WTC11 (cell line): ENCODE measurements around the gene ZC2HC1B. TPM values are rescaled to one million over a fixed set of nuclear protein-coding genes. Genes with fewer than 3 reads are reported as not detected.

ENCODE experiments used
- ATF1 ChIP-seq: sonication (generic); formaldehyde crosslinking; IDR thresholded peaks from 2 replicates; pipeline ENCODE4 v1.8.1; 2023; ENCODE audit warnings: mild to moderate bottlenecking, moderate library complexity, missing genetic modification reagents
- CREM ChIP-seq: sonication (generic); formaldehyde crosslinking; IDR thresholded peaks from 2 replicates; pipeline ENCODE4 v1.8.1; 2022; ENCODE audit warnings: mild to moderate bottlenecking, missing genetic modification reagents, moderate library complexity
- HMGA2 ChIP-seq: fragments of 250-450 bp; sonication (Bioruptor Pico); IDR thresholded peaks from 2 replicates; pipeline ENCODE4 v1.4.0; 2021; ENCODE audit warnings: mild to moderate bottlenecking, moderate library complexity
- JUN ChIP-seq: sonication (generic); formaldehyde crosslinking; IDR thresholded peaks from 2 replicates; pipeline ENCODE4 v1.8.0; 2023; ENCODE audit warnings: mild to moderate bottlenecking, missing genetic modification reagents
- KAT7 ChIP-seq: sonication (generic); formaldehyde crosslinking; IDR thresholded peaks from 2 replicates; pipeline ENCODE4 v1.8.1; 2023; ENCODE audit warnings: missing genetic modification reagents, mild to moderate bottlenecking, borderline replicate concordance
- NFE2L1 ChIP-seq: sonication (generic); formaldehyde crosslinking; IDR thresholded peaks from 2 replicates; pipeline ENCODE4 v1.8.1; 2023; ENCODE audit warnings: missing genetic modification reagents
- NR1H2 ChIP-seq: sonication (generic); formaldehyde crosslinking; IDR thresholded peaks from 2 replicates; pipeline ENCODE4 v1.9.0; 2021; ENCODE audit warnings: mild to moderate bottlenecking, moderate library complexity, missing genetic modification reagents
- OVOL2 ChIP-seq: fragments of 250-450 bp; sonication (Bioruptor Pico); IDR thresholded peaks from 2 replicates; pipeline ENCODE4 v1.9.0; 2021; ENCODE audit warnings: mild to moderate bottlenecking, borderline replicate concordance
- SP1 ChIP-seq: sonication (generic); formaldehyde crosslinking; conservative IDR thresholded peaks from 2 replicates; pipeline ENCODE4 v1.8.1; 2022; ENCODE audit warnings: missing genetic modification reagents
- TEAD1 ChIP-seq: sonication (generic); formaldehyde crosslinking; IDR thresholded peaks from 2 replicates; pipeline ENCODE4 v1.8.0; 2022; ENCODE audit warnings: mild to moderate bottlenecking, missing genetic modification reagents
- TP53 ChIP-seq: sonication (generic); formaldehyde crosslinking; IDR thresholded peaks from 2 replicates; pipeline ENCODE4 v1.8.1; 2023; ENCODE audit warnings: mild to moderate bottlenecking, missing genetic modification reagents
- ZNF219 ChIP-seq: sonication (generic); formaldehyde crosslinking; IDR thresholded peaks from 2 replicates; pipeline ENCODE4 v1.8.0; 2023; ENCODE audit warnings: missing genetic modification reagents, mild to moderate bottlenecking, borderline replicate concordance
- ZNF232 ChIP-seq: sonication (generic); formaldehyde crosslinking; IDR thresholded peaks from 2 replicates; pipeline ENCODE4 v1.8.0; 2022; ENCODE audit warnings: mild to moderate bottlenecking, missing genetic modification reagents
- ZNF671 ChIP-seq: fragments of 250-450 bp; sonication (Bioruptor Pico); IDR thresholded peaks from 2 replicates; pipeline ENCODE4 v1.8.0; 2021; ENCODE audit warnings: mild to moderate bottlenecking
- total RNA-seq: library from RNA; stranded (reverse); gene quantifications from 3 replicates; pipeline ENCODE4 v1.2.3, GENCODE V29; 2021
- TF ChIP-seq, protein P1 (sequence below): sonication (generic); formaldehyde crosslinking; IDR thresholded peaks from 2 replicates; pipeline ENCODE4 v1.8.0; 2023; ENCODE audit warnings: missing genetic modification reagents
- TF ChIP-seq, protein P2 (sequence below): sonication (generic); formaldehyde crosslinking; IDR thresholded peaks from 2 replicates; pipeline ENCODE4 v1.8.1; 2022; ENCODE audit warnings: mild to moderate bottlenecking, missing genetic modification reagents, moderate library complexity, borderline replicate concordance
- TF ChIP-seq, protein P3 (sequence below): sonication (generic); formaldehyde crosslinking; IDR thresholded peaks from 2 replicates; pipeline ENCODE4 v1.8.1; 2023; ENCODE audit warnings: mild to moderate bottlenecking, missing genetic modification reagents, moderate library complexity
- TF ChIP-seq, protein P4 (sequence below): sonication (generic); formaldehyde crosslinking; IDR thresholded peaks from 2 replicates; pipeline ENCODE4 v1.8.0; 2023; ENCODE audit warnings: missing genetic modification reagents, mild to moderate bottlenecking, borderline replicate concordance
- TF ChIP-seq, protein P5 (sequence below): fragments of 200-600 bp; IDR thresholded peaks from 2 replicates; pipeline ENCODE4 v1.8.0; 2022; ENCODE audit warnings: antibody characterized with exemption
- TF ChIP-seq, protein P6 (sequence below): sonication (generic); formaldehyde crosslinking; IDR thresholded peaks from 2 replicates; pipeline ENCODE4 v1.8.0; 2022; ENCODE audit warnings: mild to moderate bottlenecking, missing genetic modification reagents
- TF ChIP-seq, protein P7 (sequence below): fragments of 250-450 bp; sonication (Bioruptor Pico); IDR thresholded peaks from 2 replicates; pipeline ENCODE4 v1.9.0; 2021; ENCODE audit warnings: moderate library complexity, mild to moderate bottlenecking, inconsistent platforms, borderline replicate concordance
- TF ChIP-seq, protein P8 (sequence below): fragments of 250-450 bp; sonication (Bioruptor Pico); conservative IDR thresholded peaks from 2 replicates; pipeline ENCODE4 v1.9.0; 2021; ENCODE audit warnings: mild to moderate bottlenecking

The ZC2HC1B gene
- total RNA-seq, 1 experiment from 2014 or later: not detected

DNA sequence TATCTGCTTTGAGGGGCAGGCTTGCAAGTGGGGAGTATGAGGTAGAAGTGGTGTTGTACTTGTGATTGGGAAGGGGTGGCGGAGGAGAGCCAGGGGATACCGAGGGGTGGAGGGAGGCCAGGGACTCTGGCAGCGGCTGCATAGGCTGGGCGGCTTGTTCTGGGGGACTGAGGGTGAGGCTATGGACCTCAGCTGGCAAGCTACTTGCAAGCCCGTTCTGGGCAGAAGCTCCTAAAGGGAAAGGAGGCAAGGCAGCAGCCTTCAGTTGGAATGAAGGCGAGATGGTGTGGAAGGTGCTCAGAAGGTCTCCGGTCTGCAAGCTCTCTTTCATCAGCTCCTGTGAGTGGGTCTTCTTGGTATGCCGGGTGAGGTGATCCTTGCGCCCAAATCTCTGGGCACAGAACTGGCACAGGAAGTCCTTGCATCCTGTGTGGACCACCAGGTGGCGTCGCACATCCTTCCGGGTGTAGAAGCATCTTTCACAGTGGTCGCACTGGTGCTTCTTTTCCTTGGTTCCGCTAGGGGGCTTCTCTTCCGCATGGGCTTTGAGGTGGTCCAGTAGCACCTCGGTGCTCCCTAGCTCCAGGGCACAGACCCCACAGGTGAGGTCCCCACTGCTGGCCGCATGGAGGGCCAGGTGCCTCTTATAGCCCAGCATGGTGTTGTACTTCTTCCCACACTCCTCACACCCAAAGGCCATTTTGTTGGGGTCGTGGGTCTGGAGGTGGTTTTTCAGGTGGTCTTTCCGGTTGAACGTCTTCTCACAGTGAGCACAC, 77.8 kb downstream of the ZC2HC1B start (continued):
- TF ChIP-seq, protein P1, sequence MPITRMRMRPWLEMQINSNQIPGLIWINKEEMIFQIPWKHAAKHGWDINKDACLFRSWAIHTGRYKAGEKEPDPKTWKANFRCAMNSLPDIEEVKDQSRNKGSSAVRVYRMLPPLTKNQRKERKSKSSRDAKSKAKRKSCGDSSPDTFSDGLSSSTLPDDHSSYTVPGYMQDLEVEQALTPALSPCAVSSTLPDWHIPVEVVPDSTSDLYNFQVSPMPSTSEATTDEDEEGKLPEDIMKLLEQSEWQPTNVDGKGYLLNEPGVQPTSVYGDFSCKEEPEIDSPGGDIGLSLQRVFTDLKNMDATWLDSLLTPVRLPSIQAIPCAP (CRISPR knock-in tag): no peak
- TF ChIP-seq NR1H2 (CRISPR knock-in tag): no peak
- TF ChIP-seq, protein P2, sequence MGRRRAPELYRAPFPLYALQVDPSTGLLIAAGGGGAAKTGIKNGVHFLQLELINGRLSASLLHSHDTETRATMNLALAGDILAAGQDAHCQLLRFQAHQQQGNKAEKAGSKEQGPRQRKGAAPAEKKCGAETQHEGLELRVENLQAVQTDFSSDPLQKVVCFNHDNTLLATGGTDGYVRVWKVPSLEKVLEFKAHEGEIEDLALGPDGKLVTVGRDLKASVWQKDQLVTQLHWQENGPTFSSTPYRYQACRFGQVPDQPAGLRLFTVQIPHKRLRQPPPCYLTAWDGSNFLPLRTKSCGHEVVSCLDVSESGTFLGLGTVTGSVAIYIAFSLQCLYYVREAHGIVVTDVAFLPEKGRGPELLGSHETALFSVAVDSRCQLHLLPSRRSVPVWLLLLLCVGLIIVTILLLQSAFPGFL (CRISPR knock-in tag): no peak
- TF ChIP-seq ZNF671 (CRISPR knock-in tag): no peak
- no peak for TF ChIP-seq SP1 (CRISPR knock-in tag)
- no peak for TF ChIP-seq CREM (CRISPR knock-in tag)
- TF ChIP-seq, protein P3, sequence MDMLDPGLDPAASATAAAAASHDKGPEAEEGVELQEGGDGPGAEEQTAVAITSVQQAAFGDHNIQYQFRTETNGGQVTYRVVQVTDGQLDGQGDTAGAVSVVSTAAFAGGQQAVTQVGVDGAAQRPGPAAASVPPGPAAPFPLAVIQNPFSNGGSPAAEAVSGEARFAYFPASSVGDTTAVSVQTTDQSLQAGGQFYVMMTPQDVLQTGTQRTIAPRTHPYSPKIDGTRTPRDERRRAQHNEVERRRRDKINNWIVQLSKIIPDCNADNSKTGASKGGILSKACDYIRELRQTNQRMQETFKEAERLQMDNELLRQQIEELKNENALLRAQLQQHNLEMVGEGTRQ: no peak
- TF ChIP-seq ZNF219: no peak
- no peak for TF ChIP-seq OVOL2
- TF ChIP-seq KAT7 (CRISPR knock-in tag): no peak
- TF ChIP-seq TP53 (CRISPR knock-in tag): no peak
- TF ChIP-seq ATF1 (CRISPR knock-in tag): no peak
- no peak for TF ChIP-seq JUN (CRISPR knock-in tag)
- TF ChIP-seq, protein P4, sequence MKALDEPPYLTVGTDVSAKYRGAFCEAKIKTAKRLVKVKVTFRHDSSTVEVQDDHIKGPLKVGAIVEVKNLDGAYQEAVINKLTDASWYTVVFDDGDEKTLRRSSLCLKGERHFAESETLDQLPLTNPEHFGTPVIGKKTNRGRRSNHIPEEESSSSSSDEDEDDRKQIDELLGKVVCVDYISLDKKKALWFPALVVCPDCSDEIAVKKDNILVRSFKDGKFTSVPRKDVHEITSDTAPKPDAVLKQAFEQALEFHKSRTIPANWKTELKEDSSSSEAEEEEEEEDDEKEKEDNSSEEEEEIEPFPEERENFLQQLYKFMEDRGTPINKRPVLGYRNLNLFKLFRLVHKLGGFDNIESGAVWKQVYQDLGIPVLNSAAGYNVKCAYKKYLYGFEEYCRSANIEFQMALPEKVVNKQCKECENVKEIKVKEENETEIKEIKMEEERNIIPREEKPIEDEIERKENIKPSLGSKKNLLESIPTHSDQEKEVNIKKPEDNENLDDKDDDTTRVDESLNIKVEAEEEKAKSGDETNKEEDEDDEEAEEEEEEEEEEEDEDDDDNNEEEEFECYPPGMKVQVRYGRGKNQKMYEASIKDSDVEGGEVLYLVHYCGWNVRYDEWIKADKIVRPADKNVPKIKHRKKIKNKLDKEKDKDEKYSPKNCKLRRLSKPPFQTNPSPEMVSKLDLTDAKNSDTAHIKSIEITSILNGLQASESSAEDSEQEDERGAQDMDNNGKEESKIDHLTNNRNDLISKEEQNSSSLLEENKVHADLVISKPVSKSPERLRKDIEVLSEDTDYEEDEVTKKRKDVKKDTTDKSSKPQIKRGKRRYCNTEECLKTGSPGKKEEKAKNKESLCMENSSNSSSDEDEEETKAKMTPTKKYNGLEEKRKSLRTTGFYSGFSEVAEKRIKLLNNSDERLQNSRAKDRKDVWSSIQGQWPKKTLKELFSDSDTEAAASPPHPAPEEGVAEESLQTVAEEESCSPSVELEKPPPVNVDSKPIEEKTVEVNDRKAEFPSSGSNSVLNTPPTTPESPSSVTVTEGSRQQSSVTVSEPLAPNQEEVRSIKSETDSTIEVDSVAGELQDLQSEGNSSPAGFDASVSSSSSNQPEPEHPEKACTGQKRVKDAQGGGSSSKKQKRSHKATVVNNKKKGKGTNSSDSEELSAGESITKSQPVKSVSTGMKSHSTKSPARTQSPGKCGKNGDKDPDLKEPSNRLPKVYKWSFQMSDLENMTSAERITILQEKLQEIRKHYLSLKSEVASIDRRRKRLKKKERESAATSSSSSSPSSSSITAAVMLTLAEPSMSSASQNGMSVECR (CRISPR knock-in tag): no peak
- TF ChIP-seq TEAD1: no peak
- TF ChIP-seq, protein P5, sequence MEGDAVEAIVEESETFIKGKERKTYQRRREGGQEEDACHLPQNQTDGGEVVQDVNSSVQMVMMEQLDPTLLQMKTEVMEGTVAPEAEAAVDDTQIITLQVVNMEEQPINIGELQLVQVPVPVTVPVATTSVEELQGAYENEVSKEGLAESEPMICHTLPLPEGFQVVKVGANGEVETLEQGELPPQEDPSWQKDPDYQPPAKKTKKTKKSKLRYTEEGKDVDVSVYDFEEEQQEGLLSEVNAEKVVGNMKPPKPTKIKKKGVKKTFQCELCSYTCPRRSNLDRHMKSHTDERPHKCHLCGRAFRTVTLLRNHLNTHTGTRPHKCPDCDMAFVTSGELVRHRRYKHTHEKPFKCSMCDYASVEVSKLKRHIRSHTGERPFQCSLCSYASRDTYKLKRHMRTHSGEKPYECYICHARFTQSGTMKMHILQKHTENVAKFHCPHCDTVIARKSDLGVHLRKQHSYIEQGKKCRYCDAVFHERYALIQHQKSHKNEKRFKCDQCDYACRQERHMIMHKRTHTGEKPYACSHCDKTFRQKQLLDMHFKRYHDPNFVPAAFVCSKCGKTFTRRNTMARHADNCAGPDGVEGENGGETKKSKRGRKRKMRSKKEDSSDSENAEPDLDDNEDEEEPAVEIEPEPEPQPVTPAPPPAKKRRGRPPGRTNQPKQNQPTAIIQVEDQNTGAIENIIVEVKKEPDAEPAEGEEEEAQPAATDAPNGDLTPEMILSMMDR: peak; percentile 92
- TF ChIP-seq NFE2L1 (CRISPR knock-in tag): no peak
- TF ChIP-seq, protein P6, sequence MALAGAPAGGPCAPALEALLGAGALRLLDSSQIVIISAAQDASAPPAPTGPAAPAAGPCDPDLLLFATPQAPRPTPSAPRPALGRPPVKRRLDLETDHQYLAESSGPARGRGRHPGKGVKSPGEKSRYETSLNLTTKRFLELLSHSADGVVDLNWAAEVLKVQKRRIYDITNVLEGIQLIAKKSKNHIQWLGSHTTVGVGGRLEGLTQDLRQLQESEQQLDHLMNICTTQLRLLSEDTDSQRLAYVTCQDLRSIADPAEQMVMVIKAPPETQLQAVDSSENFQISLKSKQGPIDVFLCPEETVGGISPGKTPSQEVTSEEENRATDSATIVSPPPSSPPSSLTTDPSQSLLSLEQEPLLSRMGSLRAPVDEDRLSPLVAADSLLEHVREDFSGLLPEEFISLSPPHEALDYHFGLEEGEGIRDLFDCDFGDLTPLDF: no peak
- TF ChIP-seq, protein P7, sequence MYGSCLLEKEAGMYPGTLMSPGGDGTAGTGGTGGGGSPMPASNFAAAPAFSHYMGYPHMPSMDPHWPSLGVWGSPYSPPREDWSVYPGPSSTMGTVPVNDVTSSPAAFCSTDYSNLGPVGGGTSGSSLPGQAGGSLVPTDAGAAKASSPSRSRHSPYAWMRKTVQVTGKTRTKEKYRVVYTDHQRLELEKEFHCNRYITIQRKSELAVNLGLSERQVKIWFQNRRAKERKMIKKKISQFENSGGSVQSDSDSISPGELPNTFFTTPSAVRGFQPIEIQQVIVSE (CRISPR knock-in tag): no peak
- no peak for TF ChIP-seq HMGA2 (CRISPR knock-in tag)
- TF ChIP-seq, protein P8, sequence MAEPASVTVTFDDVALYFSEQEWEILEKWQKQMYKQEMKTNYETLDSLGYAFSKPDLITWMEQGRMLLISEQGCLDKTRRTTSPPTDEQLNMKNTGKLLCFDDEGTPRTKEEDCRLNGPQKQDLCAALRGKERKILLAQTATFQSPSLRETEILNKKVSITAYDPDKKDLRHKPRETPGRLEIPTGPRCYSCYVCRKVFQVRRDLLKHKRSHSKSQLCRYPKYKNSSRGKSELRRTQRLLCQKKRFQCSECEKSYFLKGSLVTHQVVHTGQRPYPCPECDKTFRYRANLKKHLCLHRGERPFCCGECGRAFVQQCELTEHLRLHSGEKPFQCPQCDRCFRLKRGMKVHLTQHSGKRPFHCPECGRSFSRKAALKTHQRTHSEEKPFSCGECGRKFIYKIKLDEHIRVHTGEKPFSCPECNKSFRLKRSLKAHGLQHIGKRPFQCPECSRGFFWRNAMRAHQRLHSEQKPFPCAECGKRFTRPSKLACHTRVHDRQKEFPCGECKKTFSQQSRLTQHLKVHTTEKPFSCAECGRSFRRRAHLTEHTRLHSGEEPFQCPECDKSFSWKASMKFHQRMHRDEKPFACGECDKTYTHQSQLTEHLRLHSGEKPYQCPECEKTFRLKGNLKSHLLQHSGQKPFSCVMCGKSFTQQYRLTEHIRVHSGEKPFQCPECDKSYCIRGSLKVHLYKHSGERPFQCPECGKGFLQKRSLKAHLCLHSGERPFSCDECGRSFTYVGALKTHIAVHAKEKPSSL (CRISPR knock-in tag): no peak
- TF ChIP-seq ZNF232 (CRISPR knock-in tag): no peak
- TF ChIP-seq, all 79 proteins: peak for 8
